D721Med (cell line): ENCODE results near the gene DCLK2.

Experiments used
- DNase-seq: peaks from one replicate; pipeline ENCODE4 v3.0.0; 2011; ENCODE audit warnings: low spot score; ENCODE audit not compliant: insufficient read length
- FAIRE-seq: peaks from 2 replicates; lab custom pipeline; 2011; peaks lifted over from hg19 to GRCh38; lab: Jason Lieb, UNC
- TF ChIP-seq, protein P1 (sequence below): IDR thresholded peaks from 2 replicates; pipeline ENCODE4 v1.5.1; 2012; ENCODE audit warnings: mild to moderate bottlenecking, control low read depth; ENCODE audit not compliant: insufficient read depth; ENCODE audit errors: missing control alignments

The DCLK2 gene

DNA sequence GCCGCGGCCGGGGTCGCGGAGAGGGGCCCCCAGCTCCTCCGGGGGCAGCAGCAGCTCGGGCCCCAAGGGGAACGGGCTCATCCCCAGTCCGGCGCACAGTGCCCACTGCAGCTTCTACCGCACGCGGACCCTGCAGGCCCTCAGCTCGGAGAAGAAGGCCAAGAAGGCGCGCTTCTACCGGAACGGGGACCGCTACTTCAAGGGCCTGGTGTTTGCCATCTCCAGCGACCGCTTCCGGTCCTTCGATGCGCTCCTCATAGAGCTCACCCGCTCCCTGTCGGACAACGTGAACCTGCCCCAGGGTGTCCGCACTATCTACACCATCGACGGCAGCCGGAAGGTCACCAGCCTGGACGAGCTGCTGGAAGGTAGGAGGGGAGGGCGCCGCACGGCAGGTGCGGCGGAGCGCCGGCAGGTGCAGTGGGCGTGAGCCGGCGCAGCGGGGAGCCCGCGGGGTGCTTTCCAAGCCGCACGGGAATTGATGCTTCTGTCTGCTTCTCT is 886 bp downstream of the DCLK2 start:
- DNase-seq: peak; percentile 23
- FAIRE-seq: no peak
- TF ChIP-seq, protein P1, sequence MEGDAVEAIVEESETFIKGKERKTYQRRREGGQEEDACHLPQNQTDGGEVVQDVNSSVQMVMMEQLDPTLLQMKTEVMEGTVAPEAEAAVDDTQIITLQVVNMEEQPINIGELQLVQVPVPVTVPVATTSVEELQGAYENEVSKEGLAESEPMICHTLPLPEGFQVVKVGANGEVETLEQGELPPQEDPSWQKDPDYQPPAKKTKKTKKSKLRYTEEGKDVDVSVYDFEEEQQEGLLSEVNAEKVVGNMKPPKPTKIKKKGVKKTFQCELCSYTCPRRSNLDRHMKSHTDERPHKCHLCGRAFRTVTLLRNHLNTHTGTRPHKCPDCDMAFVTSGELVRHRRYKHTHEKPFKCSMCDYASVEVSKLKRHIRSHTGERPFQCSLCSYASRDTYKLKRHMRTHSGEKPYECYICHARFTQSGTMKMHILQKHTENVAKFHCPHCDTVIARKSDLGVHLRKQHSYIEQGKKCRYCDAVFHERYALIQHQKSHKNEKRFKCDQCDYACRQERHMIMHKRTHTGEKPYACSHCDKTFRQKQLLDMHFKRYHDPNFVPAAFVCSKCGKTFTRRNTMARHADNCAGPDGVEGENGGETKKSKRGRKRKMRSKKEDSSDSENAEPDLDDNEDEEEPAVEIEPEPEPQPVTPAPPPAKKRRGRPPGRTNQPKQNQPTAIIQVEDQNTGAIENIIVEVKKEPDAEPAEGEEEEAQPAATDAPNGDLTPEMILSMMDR: no peak

DNA sequence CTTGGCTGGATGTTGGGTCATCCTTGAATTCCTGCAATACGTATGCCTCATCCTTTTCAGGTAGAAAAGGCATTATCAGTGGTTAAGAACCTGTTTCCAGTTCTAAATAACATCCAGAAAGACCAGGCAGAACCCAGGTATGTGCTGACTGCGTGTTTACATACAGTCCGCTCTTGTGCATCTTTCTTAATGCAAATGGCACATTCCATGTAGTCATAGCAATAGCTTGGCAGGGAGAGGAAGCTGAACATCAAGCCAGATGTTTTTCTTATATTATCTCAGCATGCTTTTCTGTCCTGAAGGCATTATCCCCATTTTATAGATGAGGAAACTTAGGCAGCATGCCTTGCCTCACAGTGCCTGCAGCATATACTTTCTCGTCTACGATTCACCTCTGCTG is 2.1 kb downstream of the DCLK2 start:
- FAIRE-seq: no peak
- TF ChIP-seq, protein P1: no peak
- DNase-seq: no peak

DNA sequence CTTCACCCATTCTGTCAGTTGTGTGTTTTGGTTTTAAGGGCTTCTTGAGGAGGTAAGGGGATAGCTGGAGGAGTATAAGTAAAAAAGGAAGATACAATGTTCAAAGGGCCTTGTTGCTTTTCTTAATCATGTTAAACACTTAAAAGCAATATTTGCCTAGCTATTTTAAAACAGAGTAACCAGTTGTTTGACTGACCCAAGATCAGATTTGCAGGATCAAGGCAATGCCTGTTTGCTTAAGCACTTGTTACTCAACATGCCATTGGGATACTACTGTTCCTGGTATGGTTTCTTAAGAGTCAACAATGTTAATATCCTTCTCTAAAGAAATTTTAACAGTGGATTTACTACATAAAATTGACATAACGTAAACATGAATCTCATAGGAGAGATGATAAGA is 2.6 kb downstream of the DCLK2 start:
- no peak for FAIRE-seq
- DNase-seq: no peak
- TF ChIP-seq, protein P1: no peak

DNA sequence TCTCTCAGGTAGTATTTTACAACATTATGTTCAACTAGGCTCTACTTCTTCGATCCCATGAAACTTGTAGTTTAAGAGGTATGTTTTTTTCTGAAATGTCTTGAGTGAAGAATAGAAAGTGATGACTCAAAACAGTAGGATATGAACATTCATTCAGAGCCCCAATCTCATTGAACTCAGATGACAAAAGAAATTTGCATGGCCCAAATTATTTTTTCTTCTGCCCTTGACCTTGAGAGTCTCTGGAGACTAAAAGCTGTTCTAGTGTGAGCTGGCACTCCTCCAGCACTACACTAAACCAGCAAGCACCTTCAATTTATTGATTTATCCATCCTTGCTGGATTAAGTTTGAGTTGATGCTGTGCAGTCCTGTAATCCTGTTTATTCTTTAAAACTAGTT is 4.0 kb downstream of the DCLK2 start:
- FAIRE-seq (no peak), DNase-seq (no peak)
- TF ChIP-seq, protein P1: no peak

DNA sequence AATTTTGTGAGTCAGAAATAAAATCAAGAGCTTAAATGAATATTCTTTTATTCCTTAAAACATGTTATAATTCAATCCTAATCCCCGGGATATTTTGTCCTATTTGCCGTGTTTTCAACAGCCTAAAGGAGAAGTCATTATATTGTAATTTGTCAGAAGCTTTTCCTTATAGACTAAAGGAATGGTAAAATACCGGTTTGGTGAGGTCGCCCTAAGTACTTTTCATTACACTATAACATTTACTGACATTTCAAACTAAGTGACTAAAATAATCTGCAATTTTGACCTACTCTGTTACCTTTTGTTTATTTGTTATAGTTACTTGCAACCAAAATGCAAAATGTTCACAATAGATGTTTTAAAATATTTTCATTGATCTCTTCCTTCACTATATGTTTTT is 8.8 kb downstream of the DCLK2 start:
- no peak for DNase-seq
- TF ChIP-seq, protein P1: no peak

DNA sequence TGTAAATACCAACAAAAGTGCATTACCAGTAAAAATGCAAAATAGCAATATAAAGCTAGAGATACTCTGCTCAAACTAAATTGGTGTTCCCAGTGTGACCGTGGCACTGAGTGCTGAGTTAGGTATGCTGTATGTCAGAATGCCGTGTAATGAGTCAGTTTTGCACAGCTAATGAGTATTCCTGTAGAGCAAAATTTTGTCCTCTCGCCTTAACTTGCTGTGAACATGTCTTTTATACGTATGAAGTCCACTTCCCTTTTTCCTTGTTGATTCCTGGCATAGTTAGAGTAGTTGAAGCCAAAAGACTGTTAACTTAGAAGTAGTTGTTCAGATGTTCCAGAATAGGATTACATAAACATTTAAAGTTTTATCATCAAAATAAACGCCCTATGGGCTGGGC is 11.5 kb downstream of the DCLK2 start:
- DNase-seq: no peak
- TF ChIP-seq, protein P1: no peak
- FAIRE-seq: no peak

More for the DNA sequence above, 8.8 kb downstream of the DCLK2 start:
- FAIRE-seq: no peak

DNA sequence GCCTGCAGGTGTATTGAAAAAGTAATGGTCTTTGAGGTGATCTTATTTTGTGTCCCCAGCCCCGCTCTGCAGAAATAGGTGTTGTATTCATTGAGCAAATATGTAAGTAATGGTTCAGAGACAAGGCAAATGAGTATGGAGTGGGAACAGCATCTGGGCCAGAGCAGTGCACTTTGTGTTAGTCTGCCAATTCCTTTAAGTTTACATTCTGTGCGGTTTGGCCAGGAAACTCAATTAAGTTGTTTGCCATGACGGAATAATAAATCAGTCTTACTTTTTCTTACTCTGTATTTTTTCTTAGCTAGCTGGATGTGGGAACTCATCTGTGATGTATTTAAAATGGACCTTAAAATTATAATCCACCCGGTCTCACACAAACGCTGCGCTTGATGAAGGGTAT is 12.6 kb downstream of the DCLK2 start:
- DNase-seq: no peak
- TF ChIP-seq, protein P1: no peak
- peak; percentile 16 for FAIRE-seq
